Ascending aorta (tissue), 2 donors: Measurements from ENCODE around the gene TMEM132C. TPM values are rescaled to one million over a fixed set of nuclear protein-coding genes. Genes with fewer than 3 reads are reported as not detected.

Source experiments
- DNase-seq, 2 donors: peaks; one replicate each; pipeline ENCODE4 v3.0.0-alpha.2; 2019; ENCODE audit warnings: low spot score in 2 of 2
- H3K27ac ChIP-seq, 2 donors: fragments of 200-600 bp; sonication (generic); one replicate each; pipeline ENCODE4 v1.5.1; 2016 to 2017; ENCODE audit warnings: mild to moderate bottlenecking in 1 of 2
- H3K27me3 ChIP-seq: fragments of 200-600 bp; sonication (generic); one replicate; pipeline ENCODE4 v1.5.1; 2017
- H3K36me3 ChIP-seq, 2 donors: fragments of 200-600 bp; sonication (generic); one replicate each; pipeline ENCODE4 v1.5.1; 2016
- H3K4me1 ChIP-seq, 2 donors: fragments of 200-600 bp; sonication (generic); one replicate each; pipeline ENCODE4 v1.5.1; 2016 to 2017; ENCODE audit warnings: mild to moderate bottlenecking in 1 of 2
- H3K4me3 ChIP-seq, 2 donors: fragments of 200-600 bp; sonication (generic); one replicate each; pipeline ENCODE4 v1.5.1; 2016 to 2017; ENCODE audit warnings: mild to moderate bottlenecking in 1 of 2
- H3K9me3 ChIP-seq, 2 donors: fragments of 200-600 bp; sonication (generic); one replicate each; pipeline ENCODE4 v1.5.1; 2016
- intact Hi-C: fragments of 100-400 bp; cut with DNase I; formaldehyde crosslinking; loops from one replicate; pipeline ENCODE4 v1.15.1; 2023
- total RNA-seq: library from RNA; depleted of rRNA; stranded (reverse); fragments of >200 nt; gene quantifications from one replicate; pipeline ENCODE4 v1.1.0, GENCODE V29; 2016
- TF ChIP-seq, protein P1 (sequence below), 3 experiments: fragments of 200-600 bp in 2 of 3; fragments of 450-650 bp in 1 of 3; sonication (generic) in 2 of 3; IDR thresholded peaks; one replicate each; pipeline ENCODE4 v1.5.1; 2016 to 2019; ENCODE audit warnings: antibody characterized with exemption in 3 of 3, mild to moderate bottlenecking in 1 of 3, moderate library complexity in 1 of 3

The TMEM132C gene
- total RNA-seq, 1 donor from 2014 or later: 0.96 TPM

DNA sequence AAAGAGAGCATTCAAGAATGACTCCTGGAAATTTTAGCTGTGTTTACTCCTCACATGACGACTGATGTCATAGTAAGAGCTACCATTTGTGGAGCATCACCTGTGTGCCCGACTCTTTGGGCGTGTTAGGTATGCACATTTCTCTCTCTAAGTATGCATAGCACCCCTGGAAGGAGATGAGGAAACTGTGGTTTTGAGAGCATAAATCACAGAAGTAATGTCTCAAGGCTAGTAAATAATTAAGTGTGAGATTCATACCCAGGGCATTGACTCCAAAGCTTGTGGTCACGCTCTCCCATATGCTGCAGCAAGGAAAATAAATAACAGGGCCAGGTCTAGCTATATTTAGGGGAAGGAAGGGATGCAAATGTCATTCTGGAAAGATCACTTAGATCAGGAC, 340.7 kb downstream of the TMEM132C start:
- DNase-seq: no peak
- no peaks in the 10 kb centered on the region for H3K4me1 ChIP-seq
- no peak overlapping the region for H3K27ac ChIP-seq
- no peaks in the 10 kb centered on the region for H3K9me3 ChIP-seq
- TF ChIP-seq, protein P1, sequence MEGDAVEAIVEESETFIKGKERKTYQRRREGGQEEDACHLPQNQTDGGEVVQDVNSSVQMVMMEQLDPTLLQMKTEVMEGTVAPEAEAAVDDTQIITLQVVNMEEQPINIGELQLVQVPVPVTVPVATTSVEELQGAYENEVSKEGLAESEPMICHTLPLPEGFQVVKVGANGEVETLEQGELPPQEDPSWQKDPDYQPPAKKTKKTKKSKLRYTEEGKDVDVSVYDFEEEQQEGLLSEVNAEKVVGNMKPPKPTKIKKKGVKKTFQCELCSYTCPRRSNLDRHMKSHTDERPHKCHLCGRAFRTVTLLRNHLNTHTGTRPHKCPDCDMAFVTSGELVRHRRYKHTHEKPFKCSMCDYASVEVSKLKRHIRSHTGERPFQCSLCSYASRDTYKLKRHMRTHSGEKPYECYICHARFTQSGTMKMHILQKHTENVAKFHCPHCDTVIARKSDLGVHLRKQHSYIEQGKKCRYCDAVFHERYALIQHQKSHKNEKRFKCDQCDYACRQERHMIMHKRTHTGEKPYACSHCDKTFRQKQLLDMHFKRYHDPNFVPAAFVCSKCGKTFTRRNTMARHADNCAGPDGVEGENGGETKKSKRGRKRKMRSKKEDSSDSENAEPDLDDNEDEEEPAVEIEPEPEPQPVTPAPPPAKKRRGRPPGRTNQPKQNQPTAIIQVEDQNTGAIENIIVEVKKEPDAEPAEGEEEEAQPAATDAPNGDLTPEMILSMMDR (IDR thresholded peaks at IDR 0.05): no peak
- no peaks in the 10 kb centered on the region for H3K27me3 ChIP-seq
- no peaks in the 10 kb centered on the region for H3K36me3 ChIP-seq
- intact Hi-C loops: no loop called here
- H3K4me3 ChIP-seq: no peak overlapping the region

DNA sequence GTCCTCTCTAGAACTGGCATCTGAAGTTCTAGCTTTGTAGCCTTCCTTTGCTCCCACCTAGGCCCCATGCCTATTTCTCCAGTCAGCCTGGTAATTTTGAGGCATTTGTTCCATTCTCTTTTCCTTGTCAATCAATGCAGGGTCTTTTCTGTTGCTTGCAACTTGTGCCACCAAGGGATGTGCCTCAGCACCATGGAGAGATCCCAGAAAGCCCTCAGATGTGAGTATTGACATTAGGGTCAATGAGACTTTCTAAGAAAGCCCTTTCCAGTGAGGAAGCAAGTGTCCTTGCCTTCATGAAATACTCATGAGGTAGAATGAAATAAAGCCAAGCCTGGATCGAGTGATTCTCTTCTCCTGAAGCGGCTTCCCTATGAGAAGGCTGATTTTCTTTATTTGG, 342.9 kb downstream of the TMEM132C start:
- H3K36me3 ChIP-seq: no peaks in the 10 kb centered on the region
- no peaks in the 10 kb centered on the region for H3K9me3 ChIP-seq
- H3K27ac ChIP-seq: no peak overlapping the region
- H3K4me1 ChIP-seq: no peaks in the 10 kb centered on the region
- intact Hi-C loops: no loop called here
- H3K4me3 ChIP-seq: no peak overlapping the region
- no peaks in the 10 kb centered on the region for H3K27me3 ChIP-seq
- TF ChIP-seq, protein P1 (IDR thresholded peaks at IDR 0.05): no peak
- no peak for DNase-seq

DNA sequence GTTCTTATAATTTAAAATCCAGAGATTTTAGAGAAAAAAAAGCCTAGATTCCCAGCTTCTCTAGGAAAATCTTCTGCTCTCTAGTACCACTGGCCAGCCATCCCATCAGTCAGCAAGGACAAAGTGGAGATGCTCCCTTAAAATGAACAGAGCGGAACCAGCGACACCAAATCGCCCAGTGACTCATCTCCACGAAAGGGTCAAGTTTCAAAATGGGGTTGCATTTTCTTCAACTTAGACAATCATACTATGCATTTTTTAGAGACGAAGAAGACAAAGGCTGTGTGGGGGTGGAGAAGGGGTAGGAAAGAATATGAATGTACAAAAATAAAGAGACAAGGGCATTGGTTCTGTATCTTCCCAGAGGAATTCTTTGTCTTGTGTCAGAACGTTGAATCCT, 344.8 kb downstream of the TMEM132C start:
- Histone ChIP-seq H3K4me1 (no peaks in the 10 kb centered on the region), H3K36me3 (no peaks in the 10 kb centered on the region), H3K27me3 (no peaks in the 10 kb centered on the region), H3K27ac (no peak overlapping the region), H3K4me3 (no peak overlapping the region), H3K9me3 (no peaks in the 10 kb centered on the region)
- intact Hi-C loops: no loop called here
- TF ChIP-seq, protein P1 (IDR thresholded peaks at IDR 0.05): no peak
- no peak for DNase-seq

DNA sequence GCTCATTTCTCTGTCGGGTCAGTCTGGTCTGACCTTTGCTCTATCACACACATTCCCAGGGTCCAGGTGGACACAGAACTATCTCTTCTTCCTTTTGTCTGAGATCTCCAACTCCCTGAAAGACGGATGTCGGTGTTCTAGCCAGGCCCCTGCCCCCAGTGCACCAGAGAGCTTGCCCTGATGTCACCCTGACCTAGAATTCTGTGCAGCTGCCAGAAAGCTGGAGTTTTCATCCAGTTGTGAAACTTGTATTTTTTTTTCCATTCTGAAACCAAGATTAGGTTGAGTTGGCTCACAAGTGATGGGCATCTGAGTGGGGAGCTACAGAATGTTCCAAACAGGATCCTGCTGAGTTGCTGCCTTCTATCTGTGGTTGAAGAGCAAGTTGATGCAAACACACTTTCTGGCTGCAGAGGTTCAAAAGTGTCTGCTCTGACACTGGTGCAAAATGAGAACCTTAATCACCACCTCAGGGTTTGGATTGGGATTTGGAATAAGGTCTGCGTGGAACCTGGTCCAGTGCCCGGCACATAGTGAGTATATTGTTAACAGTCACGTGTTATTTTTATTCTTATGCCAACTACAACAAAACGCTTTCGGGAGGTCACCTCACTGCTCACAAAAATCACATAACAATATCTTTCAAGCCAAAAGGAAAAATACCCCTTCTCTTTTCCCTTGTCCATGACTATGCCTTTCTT, 345.3 kb downstream of the TMEM132C start:
- H3K4me1 ChIP-seq: no peaks in the 10 kb centered on the region
- no peaks in the 10 kb centered on the region for H3K9me3 ChIP-seq
- DNase-seq: no peak
- H3K4me3 ChIP-seq: no peak overlapping the region
- intact Hi-C loops: no loop called here
- no peaks in the 10 kb centered on the region for H3K27me3 ChIP-seq
- no peak overlapping the region for H3K27ac ChIP-seq
- TF ChIP-seq, protein P1 (IDR thresholded peaks at IDR 0.05): no peak
- no peaks in the 10 kb centered on the region for H3K36me3 ChIP-seq

DNA sequence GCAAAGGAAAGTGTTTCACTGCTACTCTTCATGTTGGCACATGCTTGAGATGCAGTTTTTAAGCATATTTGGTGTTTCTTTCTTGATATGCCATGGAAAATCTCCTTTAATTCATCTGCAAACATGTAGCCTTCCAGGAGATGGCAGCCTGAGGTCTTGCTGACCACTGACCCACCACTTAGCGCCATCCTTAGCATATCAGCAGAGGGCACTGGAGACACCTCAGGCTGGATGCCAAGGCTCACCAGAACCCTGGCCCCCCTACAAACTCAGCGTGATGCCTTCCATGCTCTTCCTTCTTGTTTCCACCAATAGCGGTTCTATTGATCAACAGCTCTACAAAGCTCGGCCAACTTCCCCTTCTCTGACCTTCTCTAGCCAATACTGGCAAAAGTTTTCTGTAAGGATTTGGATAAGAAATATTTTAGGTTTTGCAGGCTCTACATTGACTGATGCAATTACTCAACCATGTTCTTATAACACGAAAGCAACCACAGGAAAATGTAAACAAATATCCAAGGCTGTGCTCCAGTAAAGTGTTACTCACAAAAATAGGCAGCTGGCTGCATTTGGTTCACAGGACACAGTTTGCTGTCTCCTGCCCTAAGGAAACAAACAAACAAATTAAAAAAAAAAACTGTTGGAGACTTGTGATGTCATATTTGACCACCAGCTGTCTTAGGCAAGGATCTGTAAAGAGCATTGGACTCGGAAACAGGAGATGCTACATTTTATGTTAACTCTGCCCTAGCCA, 347.0 kb downstream of the TMEM132C start:
- Histone ChIP-seq H3K36me3 (no peaks in the 10 kb centered on the region), H3K9me3 (no peaks in the 10 kb centered on the region), H3K4me1 (no peaks in the 10 kb centered on the region), H3K27ac (no peak overlapping the region), H3K4me3 (no peak overlapping the region), H3K27me3 (no peaks in the 10 kb centered on the region)
- intact Hi-C loops: no loop called here
- no peak for DNase-seq
- TF ChIP-seq, protein P1 (IDR thresholded peaks at IDR 0.05): no peak
